B cell (primary cell): Measurements from ENCODE around the gene FAIM2. TPM values are rescaled to one million over a fixed set of nuclear protein-coding genes. Genes with fewer than 3 reads are reported as not detected.

Source experiments
- ATAC-seq: fragments of 200-7000 bp; cut with Tn5 transposase; one replicate; pipeline ENCODE4 v1.10.0; 2021; ENCODE audit warnings: low read depth, mild to moderate bottlenecking, moderate number of reproducible peaks, moderate library complexity
- CTCF ChIA-PET: fragments of 350-600 bp; sonication (Branson Sonifier 250); formaldehyde crosslinking; loops from one replicate; lab custom pipeline; 2021; ENCODE audit warnings: antibody characterized with exemption, inconsistent platforms; lab: Charles Lee
- POLR2A ChIA-PET: fragments of 350-600 bp; sonication (Branson Sonifier 250); formaldehyde crosslinking; loops from one replicate; lab custom pipeline; 2021; ENCODE audit warnings: antibody characterized with exemption; lab: Charles Lee
- DNase-seq: peaks from one replicate; pipeline ENCODE4 v3.0.0; 2013
- H2AFZ ChIP-seq: 2 replicates; pipeline ENCODE4 v1.6.1; 2012; ENCODE audit warnings: mild to moderate bottlenecking, low read depth, low read length; ENCODE audit not compliant: insufficient read depth, poor library complexity, severe bottlenecking
- H3K27ac ChIP-seq, 2 donors: 1 replicate in 1 of 2; 2 replicates in 1 of 2; pipeline ENCODE4 v1.5.1; 2012 to 2013; ENCODE audit warnings: low read length in 2 of 2, mild to moderate bottlenecking in 2 of 2, moderate library complexity in 1 of 2
- H3K27me3 ChIP-seq, 4 experiments: fragments of 200-600 bp in 1 of 4; sonication (generic) in 1 of 4; replicated peaks in 1 of 4; 1 replicate in 2 of 4; 2 replicates in 2 of 4; pipeline versions ENCODE4 v1.6.1 to v1.7.0; 2013 to 2016; ENCODE audit warnings: low read length in 3 of 4, mild to moderate bottlenecking in 2 of 4, mixed read lengths in 1 of 4, moderate library complexity in 1 of 4; ENCODE audit not compliant: insufficient read depth in 4 of 4, control insufficient read depth in 3 of 4; ENCODE audit errors: control extremely low read depth in 1 of 4
- H3K36me3 ChIP-seq, 2 experiments: replicated peaks in 1 of 2; 1 replicate in 1 of 2; 2 replicates in 1 of 2; pipeline versions ENCODE4 v1.6.1 to v1.7.1; 2013; ENCODE audit warnings: low read length in 1 of 2; ENCODE audit not compliant: insufficient read depth in 2 of 2, control insufficient read depth in 1 of 2; ENCODE audit errors: control extremely low read depth in 1 of 2, extremely low read depth in 1 of 2
- H3K4me1 ChIP-seq, 2 donors: fragments of 200-600 bp in 1 of 2; sonication (generic) in 1 of 2; 1 replicate in 1 of 2; 2 replicates in 1 of 2; pipeline versions ENCODE4 v1.5.1 to v1.6.1; 2013 to 2017; ENCODE audit warnings: low read length in 2 of 2; ENCODE audit not compliant: control insufficient read depth in 2 of 2, insufficient read depth in 2 of 2
- H3K4me2 ChIP-seq: replicated peaks from 2 replicates; pipeline ENCODE3; 2012; ENCODE audit warnings: mild to moderate bottlenecking, low read depth, low read length; ENCODE audit not compliant: poor library complexity, severe bottlenecking
- H3K4me3 ChIP-seq, 5 experiments: fragments of 200-600 bp in 1 of 5; sonication (generic) in 1 of 5; 1 replicate in 3 of 5; 2 replicates in 2 of 5; pipeline versions ENCODE4 v1.5.1 to v1.7.0; 2011 to 2016; ENCODE audit warnings: low read length in 4 of 5, mild to moderate bottlenecking in 4 of 5, low read depth in 2 of 5, control low read depth in 1 of 5, moderate library complexity in 1 of 5; ENCODE audit not compliant: insufficient read depth in 1 of 5; ENCODE audit errors: control extremely low read depth in 1 of 5, extremely low read depth in 1 of 5
- H3K79me2 ChIP-seq: fragments of 200-600 bp; sonication (generic); one replicate; pipeline ENCODE4 v1.6.0; 2016; ENCODE audit warnings: low read length; ENCODE audit not compliant: control insufficient read depth, insufficient read depth
- H3K9ac ChIP-seq: fragments of 200-600 bp; sonication (generic); 2 replicates; pipeline ENCODE4 v1.6.1; 2017; ENCODE audit warnings: mild to moderate bottlenecking, low read length, moderate library complexity
- H3K9me3 ChIP-seq, 3 donors: one replicate each; pipeline versions ENCODE4 v1.6.1 to v1.7.1; 2013; ENCODE audit warnings: low read length in 2 of 3; ENCODE audit not compliant: control insufficient read depth in 2 of 3, insufficient read depth in 1 of 3; ENCODE audit errors: control extremely low read depth in 1 of 3
- H4K20me1 ChIP-seq: 2 replicates; pipeline ENCODE4 v1.6.0; 2012; ENCODE audit warnings: mild to moderate bottlenecking, low read length; ENCODE audit not compliant: insufficient read depth, control insufficient read depth, poor library complexity, severe bottlenecking
- H3K27ac Mint-ChIP-seq: one replicate; pipeline ENCODE4 v1.8.0; 2021; ENCODE audit warnings: mixed read lengths
- H3K27me3 Mint-ChIP-seq: one replicate; pipeline ENCODE4 v1.8.0; 2021; ENCODE audit warnings: mixed read lengths
- H3K4me1 Mint-ChIP-seq: one replicate; pipeline ENCODE4 v1.8.0; 2021; ENCODE audit warnings: mixed read lengths
- H3K4me3 Mint-ChIP-seq: one replicate; pipeline ENCODE4 v1.8.0; 2021; ENCODE audit warnings: mixed read lengths
- H3K9me3 Mint-ChIP-seq: one replicate; pipeline ENCODE4 v1.8.0; 2022; ENCODE audit warnings: mixed read lengths; ENCODE audit not compliant: insufficient read depth
- CTCF ChIP-seq: fragments of 200-600 bp; IDR thresholded peaks from one replicate; pipeline ENCODE4 v1.8.0; 2022; ENCODE audit warnings: antibody characterized with exemption, mild to moderate bottlenecking
- EZH2 ChIP-seq: IDR thresholded peaks from 2 replicates; pipeline ENCODE4 v1.6.1; 2012; ENCODE audit warnings: borderline replicate concordance, low read depth, mild to moderate bottlenecking, moderate library complexity, low read length; ENCODE audit not compliant: insufficient read depth, poor library complexity, severe bottlenecking
- whole genome bisulfite sequencing: methylation state at CpG from one replicate; pipeline ENCODE4 v1.1.5; 2013; ENCODE audit warnings: missing lambda C conversion rate; ENCODE audit not compliant: insufficient coverage; 5-methylcytosine and 5-hydroxymethylcytosine counted together
- intact Hi-C: fragments of 100-400 bp; cut with micrococcal nuclease; formaldehyde crosslinking; loops from one replicate; pipeline ENCODE4 v1.10.0; 2022
- polyA plus RNA-seq: library from polyadenylated mRNA; depleted of rRNA; stranded (reverse); fragments of >200 nt; gene quantifications from 2 replicates; pipeline ENCODE4 v1.2.3, GENCODE V29; 2012
- total RNA-seq, 2 donors: library from RNA; stranded (reverse); fragments of 120-200 nt in 1 of 2; gene quantifications; 1 replicate in 1 of 2; 2 replicates in 1 of 2; pipeline versions ENCODE4 v1.2.3 to v1.2.4, GENCODE V29; 2013 to 2022

The FAIM2 gene
- total and polyA plus RNA-seq, 2 donors (not counting 1 experiment from before 2014, with no cell fraction given): not detected

GRCh38 chr12:49948866-49949845 lies 45.5 kb upstream of the FAIM2 start:
- Mint-ChIP-seq H3K27ac (no peak overlapping the region), H3K27me3 (peaks cover 16% of the 10 kb centered on the region), H3K4me1 (peaks cover 8% of the 10 kb centered on the region), H3K4me3 (no peak overlapping the region), H3K9me3 (no peaks in the 10 kb centered on the region)
- Histone ChIP-seq H3K4me1 (peaks cover 0 to 8% of the 10 kb centered on the region in 2 donors), H3K9me3 (no peaks in the 10 kb centered on the region), H3K27ac (no peak overlapping the region), H3K4me3 (no peak overlapping the region), H3K27me3 (peaks cover 0 to 28% (median 6%) of the 10 kb centered on the region in 4 experiments), H3K9ac (no peak overlapping the region), H2AFZ (no peak overlapping the region), H3K79me2 (no peaks in the 10 kb centered on the region), H3K36me3 (no peaks in the 10 kb centered on the region), H3K4me2 (no peak overlapping the region), H4K20me1 (no peaks in the 10 kb centered on the region)
- POLR2A ChIA-PET: no interaction called here
- ATAC-seq (no peak), DNase-seq (no peak)
- no peak for TF ChIP-seq EZH2
- TF ChIP-seq CTCF: no peak
- intact Hi-C loops: no loop called here
- whole genome bisulfite sequencing: 95% methylated on average over 7 of the region's 13 CpGs
- CTCF ChIA-PET: interaction anchor here (0.6 to 1.7 kb wide), 2 partner anchors 18 to 49 kb away, joined by 4 to 7 read pairs; no protein-coding TSS in a partner anchor
